ENCODE data around the gene LRWD1.
"Not testable (repeated sequence)": the region's sequence is repeated elsewhere in the genome, so short reads cannot be mapped to it uniquely, and the experiment has no call there.

- TF ChIP-seq EZH2 (IDR thresholded peaks at IDR 0.05; ENCODE audit: low read length, missing control alignments); CTCF (conservative IDR thresholded peaks at IDR 0.05 in 1 of 2, IDR thresholded peaks at IDR 0.05 in 1 of 2; ENCODE audit: low read depth in 1 of 2, low read length in 2 of 2): not testable (repeated sequence)
Observed at GRCh38 chr7:102481962-102482361, 17.2 kb downstream of the LRWD1 start.
